Upper lobe of left lung (tissue), 6 donors: ENCODE measurements around the gene FOLR2. TPM values are rescaled to one million over a fixed set of nuclear protein-coding genes. Genes with fewer than 3 reads are reported as not detected.

Source experiments
- ATAC-seq, 2 donors: fragments of 200-7000 bp; cut with Tn5 transposase; one replicate each; pipeline ENCODE4 v1.9.1; 2022; ENCODE audit warnings: mild to moderate bottlenecking in 2 of 2, moderate library complexity in 2 of 2; ENCODE audit not compliant: low FRiP score in 2 of 2
- DNase-seq, 2 donors: peaks; one replicate each; pipeline ENCODE4 v3.0.0-alpha.2; 2019 to 2020
- H3K27ac ChIP-seq, 4 donors: fragments of 200-600 bp; sonication (generic); one replicate each; pipeline ENCODE4 v1.5.1; 2016 to 2019
- H3K27me3 ChIP-seq, 4 donors: fragments of 200-600 bp; sonication (generic); one replicate each; pipeline ENCODE4 v1.5.1; 2017 to 2019
- H3K36me3 ChIP-seq, 4 donors: fragments of 200-600 bp; sonication (generic); one replicate each; pipeline ENCODE4 v1.5.1; 2016 to 2019
- H3K4me1 ChIP-seq, 4 donors: fragments of 200-600 bp; sonication (generic); one replicate each; pipeline ENCODE4 v1.5.1; 2018 to 2019
- H3K4me3 ChIP-seq, 4 donors: fragments of 200-600 bp; sonication (generic); one replicate each; pipeline ENCODE4 v1.5.1; 2017 to 2019; ENCODE audit warnings: mild to moderate bottlenecking in 2 of 4, moderate library complexity in 1 of 4
- H3K9me3 ChIP-seq, 4 donors: fragments of 200-600 bp; sonication (generic); one replicate each; pipeline ENCODE4 v1.5.1; 2018 to 2019
- CTCF ChIP-seq, 6 experiments: fragments of 450-650 bp in 4 of 6; fragments of 200-600 bp in 2 of 6; sonication (generic) in 2 of 6; IDR thresholded peaks; one replicate each; pipeline ENCODE4 v1.5.1; 2016 to 2019; ENCODE audit warnings: antibody characterized with exemption in 6 of 6
- EP300 ChIP-seq, 4 donors: sonication (generic); formaldehyde crosslinking; IDR thresholded peaks; one replicate each; pipeline ENCODE4 v1.5.1; 2017; ENCODE audit warnings: antibody characterized with exemption in 4 of 4, control low read depth in 2 of 4
- POLR2A ChIP-seq, 4 donors: fragments of 450-650 bp; IDR thresholded peaks; one replicate each; pipeline ENCODE4 v1.5.1; 2016 to 2017; ENCODE audit warnings: antibody characterized with exemption in 4 of 4, mild to moderate bottlenecking in 2 of 4
- POLR2AphosphoS5 ChIP-seq, 2 donors: sonication (generic); formaldehyde crosslinking; IDR thresholded peaks; one replicate each; pipeline ENCODE4 v1.5.1; 2017; ENCODE audit warnings: antibody characterized with exemption in 2 of 2
- WGBS, 2 donors: methylation state at CpG; one replicate each; pipeline ENCODE4 v1.1.5; 2017 to 2018; 5-methylcytosine and 5-hydroxymethylcytosine counted together
- total RNA-seq, 6 donors: library from RNA; depleted of rRNA in 4 of 6; stranded (reverse); fragments of >200 nt in 4 of 6; gene quantifications; one replicate each; pipeline versions ENCODE4 v1.1.0 to v1.2.1, GENCODE V29; 2016 to 2021
- donor health status: DM: no; HTN: no; CAD: no; lungs with moderate emphysema.
- donor health status: DM: no; HTN: yes; CAD: no; lungs with severe emphysema.

Gene FOLR2
- total RNA-seq, 6 donors from 2014 or later: 4.8 to 28.7 (median 12.8) TPM

DNA sequence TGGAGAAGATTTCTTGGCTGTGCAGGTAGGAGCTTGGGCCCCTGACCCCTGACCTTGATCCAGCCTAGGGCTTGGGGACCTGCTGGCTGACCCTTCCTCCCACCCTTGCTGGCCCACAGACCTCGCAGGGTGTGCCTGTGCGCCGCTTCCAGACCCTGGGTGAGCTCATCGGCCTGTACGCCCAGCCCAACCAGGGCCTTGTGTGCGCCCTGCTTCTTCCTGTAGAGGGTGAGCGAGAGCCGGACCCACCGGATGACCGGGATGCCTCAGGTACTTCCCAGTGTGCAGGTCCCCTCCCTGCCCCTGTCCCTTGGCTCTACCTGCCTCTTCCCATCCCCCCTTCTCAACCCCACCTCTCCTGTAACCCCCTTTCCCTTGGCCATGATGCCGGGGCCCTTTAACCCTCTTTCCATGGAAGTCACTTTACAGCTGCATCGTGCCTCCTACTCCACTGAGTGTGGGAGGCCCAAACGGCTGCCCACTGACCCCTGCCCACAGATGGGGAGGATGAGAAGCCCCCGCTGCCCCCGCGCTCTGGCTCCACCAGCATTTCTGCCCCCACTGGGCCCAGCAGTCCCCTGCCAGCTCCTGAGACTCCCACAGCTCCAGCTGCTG lies 11.7 kb downstream of the FOLR2 start:
- no peaks in the 10 kb centered on the region for H3K9me3 ChIP-seq
- H3K4me1 ChIP-seq: peaks cover 10 to 22% (median 18%) of the 10 kb centered on the region in 4 donors
- 79 to 92% methylated on average over 16 of the region's 16 CpGs for WGBS, 2 donors
- no peak overlapping the region for H3K27ac ChIP-seq
- DNase-seq (peak; percentile 20 to 56), ATAC-seq (no peak)
- H3K36me3 ChIP-seq: peaks cover 30 to 64% (median 56%) of the 10 kb centered on the region in 4 donors
- no peak overlapping the region for H3K4me3 ChIP-seq
- no peaks in the 10 kb centered on the region for H3K27me3 ChIP-seq
- TF ChIP-seq CTCF (IDR thresholded peaks at IDR 0.05) (no peak), EP300 (IDR thresholded peaks at IDR 0.05) (no peak), POLR2AphosphoS5 (IDR thresholded peaks at IDR 0.05) (no peak), POLR2A (IDR thresholded peaks at IDR 0.05) (no peak)

GRCh38 chr11:72228844-72229231 lies 12.2 kb downstream of the FOLR2 start:
- Histone ChIP-seq H3K36me3 (peaks cover 30 to 69% (median 61%) of the 10 kb centered on the region in 4 donors), H3K27me3 (no peaks in the 10 kb centered on the region), H3K9me3 (no peaks in the 10 kb centered on the region), H3K27ac (no peak overlapping the region), H3K4me1 (peaks cover 10 to 22% (median 18%) of the 10 kb centered on the region in 4 donors), H3K4me3 (no peak overlapping the region)
- TF ChIP-seq EP300 (IDR thresholded peaks at IDR 0.05) (no peak), POLR2A (IDR thresholded peaks at IDR 0.05) (no peak), POLR2AphosphoS5 (IDR thresholded peaks at IDR 0.05) (no peak), CTCF (IDR thresholded peaks at IDR 0.05) (no peak)
- ATAC-seq (no peak), DNase-seq (peak in 1 of 2 donors; percentile 15)
- 97% methylated on average over 7 of the region's 7 CpGs; no CpG with 5 or more reads in 1 of the 2 donors for WGBS, 2 donors

GRCh38 chr11:72229336-72229924 lies 12.8 kb downstream of the FOLR2 start:
- peak in 1 of 2 donors; percentile 14 for DNase-seq
- 96 to 98% methylated on average over 7 to 8 of the region's 8 CpGs for WGBS, 2 donors
- H3K36me3 ChIP-seq: peaks cover 30 to 75% (median 67%) of the 10 kb centered on the region in 4 donors

GRCh38 chr11:72229925-72230763 lies 13.6 kb downstream of the FOLR2 start:
- Histone ChIP-seq H3K27me3 (no peaks in the 10 kb centered on the region), H3K9me3 (no peaks in the 10 kb centered on the region), H3K4me1 (peaks cover 7 to 19% (median 17%) of the 10 kb centered on the region in 4 donors), H3K4me3 (no peak overlapping the region), H3K36me3 (peaks cover 34 to 83% (median 73%) of the 10 kb centered on the region in 4 donors), H3K27ac (no peak overlapping the region)
- WGBS, 2 donors: 86 to 97% methylated on average over 5 to 19 of the region's 21 CpGs
- ATAC-seq (no peak), DNase-seq (peak; percentile 15 to 65)
- TF ChIP-seq EP300 (IDR thresholded peaks at IDR 0.05) (no peak), POLR2AphosphoS5 (IDR thresholded peaks at IDR 0.05) (no peak)

More at GRCh38 chr11:72229336-72229924, 12.8 kb downstream of the FOLR2 start:
- TF ChIP-seq POLR2AphosphoS5 (IDR thresholded peaks at IDR 0.05) (no peak), EP300 (IDR thresholded peaks at IDR 0.05) (no peak), CTCF (IDR thresholded peaks at IDR 0.05) (no peak), POLR2A (IDR thresholded peaks at IDR 0.05) (no peak)
- Histone ChIP-seq H3K4me1 (peaks cover 10 to 22% (median 18%) of the 10 kb centered on the region in 4 donors), H3K9me3 (no peaks in the 10 kb centered on the region), H3K27me3 (no peaks in the 10 kb centered on the region), H3K4me3 (no peak overlapping the region), H3K27ac (no peak overlapping the region)
- no peak for ATAC-seq
